HepG2 (cell line): ENCODE measurements around the gene ZNF324B. TPM values are rescaled to one million over a fixed set of nuclear protein-coding genes. Genes with fewer than 3 reads are reported as not detected.
A peak's percentile ranks its signal among the peaks of the same experiment; 100 is the strongest.

Experiments used
- ATAC-seq: fragments of 200-7000 bp; cut with Tn5 transposase; 3 replicates; pipeline ENCODE4 v1.9.1; 2020; ENCODE audit warnings: mild to moderate bottlenecking, moderate library complexity
- BruUV-seq: library from RNA; stranded (reverse); fragments of 400-500 nt; replicated peaks from 2 replicates; lab custom pipeline; 2021; lab: Mats Ljungman, UMichigan
- CTCF ChIA-PET: fragments of 300-600 bp; formaldehyde crosslinking; extraction: SDS; loops from one replicate; lab custom pipeline; 2021; ENCODE audit warnings: low total read pairs, inconsistent platforms, low intra/inter-chr PET ratio; lab: Yijun Ruan, JAX
- POLR2A ChIA-PET: fragments of 350-600 bp; sonication (Branson Sonifier 250); formaldehyde crosslinking; loops from one replicate; lab custom pipeline; 2020; ENCODE audit warnings: antibody characterized with exemption, inconsistent platforms; lab: Yijun Ruan, JAX
- DNase-seq: peaks from one replicate; pipeline ENCODE4 v3.0.0-alpha.2; 2015; ENCODE audit warnings: low spot score
- FAIRE-seq: peaks from 3 replicates; lab custom pipeline; 2011; peaks lifted over from hg19 to GRCh38; lab: Jason Lieb, UNC
- H2AFZ ChIP-seq: one replicate; pipeline ENCODE4 v1.6.1; 2011; ENCODE audit warnings: low read length, inconsistent platforms
- H3K27ac ChIP-seq: fragments of 300-600 bp; 3 replicates; pipeline ENCODE4 v1.8.0; 2011; ENCODE audit warnings: mixed run types, mild to moderate bottlenecking, mixed read lengths, low read length, inconsistent platforms; ENCODE audit not compliant: insufficient read depth; ENCODE audit errors: extremely low read length
- H3K27me3 ChIP-seq, 2 experiments: fragments of 200-600 bp in 1 of 2; 2 replicates in 1 of 2; 3 replicates in 1 of 2; pipeline versions ENCODE4 v1.6.0 to v1.8.0; 2011; ENCODE audit warnings: low read length in 2 of 2, mild to moderate bottlenecking in 2 of 2, moderate library complexity in 2 of 2, inconsistent platforms in 1 of 2; ENCODE audit not compliant: insufficient read depth in 2 of 2, control insufficient read depth in 1 of 2
- H3K36me3 ChIP-seq, 2 experiments: fragments of 200-600 bp in 1 of 2; replicated peaks in 1 of 2; 2 replicates in 1 of 2; 3 replicates in 1 of 2; pipeline versions ENCODE4 v1.5.1 to v1.8.0; 2011; ENCODE audit warnings: low read length in 2 of 2, inconsistent platforms in 1 of 2; ENCODE audit not compliant: insufficient read depth in 2 of 2, control insufficient read depth in 1 of 2
- H3K4me1 ChIP-seq: 2 replicates; pipeline ENCODE4 v1.5.1; 2012; ENCODE audit warnings: low read length, inconsistent platforms; ENCODE audit not compliant: insufficient read depth
- H3K4me2 ChIP-seq: 2 replicates; pipeline ENCODE4 v1.6.0; 2011; ENCODE audit warnings: low read depth, low read length, inconsistent platforms
- H3K4me3 ChIP-seq, 3 experiments: fragments of 200-600 bp in 1 of 3; sonication (generic), shearing (Covaris generic) in 1 of 3; replicated peaks in 1 of 3; 2 replicates each; pipeline ENCODE4 v1.5.1; 2011 to 2016; ENCODE audit warnings: low read length in 3 of 3, inconsistent platforms in 2 of 3, low read depth in 2 of 3, mild to moderate bottlenecking in 2 of 3, control low read depth in 1 of 3, mixed read lengths in 1 of 3; ENCODE audit not compliant: insufficient read depth in 1 of 3
- H3K79me2 ChIP-seq: one replicate; pipeline ENCODE4 v1.6.1; 2011; ENCODE audit warnings: low read length, inconsistent platforms; ENCODE audit not compliant: insufficient read depth
- H3K9ac ChIP-seq: 2 replicates; pipeline ENCODE4 v1.6.0; 2011; ENCODE audit warnings: mild to moderate bottlenecking, low read depth, low read length, inconsistent platforms; ENCODE audit not compliant: insufficient read depth
- H3K9me3 ChIP-seq: 2 replicates; pipeline ENCODE4 v1.5.1; 2012; ENCODE audit warnings: mild to moderate bottlenecking, low read length
- H4K20me1 ChIP-seq: 2 replicates; pipeline ENCODE4 v1.6.0; 2011; ENCODE audit warnings: inconsistent platforms, mild to moderate bottlenecking, low read length, moderate library complexity; ENCODE audit not compliant: insufficient read depth
- FOSL2 ChIP-seq: sonication (generic); formaldehyde crosslinking; IDR thresholded peaks from 2 replicates; pipeline ENCODE4 v1.4.0; 2020; ENCODE audit warnings: missing genetic modification reagents
- FOXA3 ChIP-seq: IDR thresholded peaks from 2 replicates; pipeline ENCODE4 v1.6.1; 2016; ENCODE audit warnings: missing genetic modification reagents, missing compliant biosample characterization
- HOXA3 ChIP-seq: sonication (generic); formaldehyde crosslinking; IDR thresholded peaks from 2 replicates; pipeline ENCODE4 v1.5.0; 2020; ENCODE audit warnings: missing genetic modification reagents
- MBD4 ChIP-seq: IDR thresholded peaks from 2 replicates; pipeline ENCODE4 v1.6.1; 2012; ENCODE audit warnings: low read length, inconsistent platforms, borderline replicate concordance
- POLR2AphosphoS2 ChIP-seq: IDR thresholded peaks from 2 replicates; pipeline ENCODE4 v1.6.1; 2011; ENCODE audit warnings: low read depth, low read length, improper control_type of control experiment
- RBM22 ChIP-seq: fragments of 200-400 bp; formaldehyde crosslinking; optimal IDR thresholded peaks from 2 replicates; pipeline ENCODE3; 2017; ENCODE audit warnings: mild to moderate bottlenecking, low read length, moderate library complexity
- RFX1 ChIP-seq: fragments of 450-650 bp; IDR thresholded peaks from 2 replicates; pipeline ENCODE4 v1.6.1; 2017
- SAP130 ChIP-seq: IDR thresholded peaks from 2 replicates; pipeline ENCODE4 v1.6.1; 2016; ENCODE audit warnings: low read depth
- SRSF4 ChIP-seq: fragments of 200-400 bp; formaldehyde crosslinking; IDR thresholded peaks from one replicate; pipeline ENCODE4 v1.6.1; 2018; ENCODE audit warnings: mild to moderate bottlenecking, low read depth, low read length, moderate library complexity; ENCODE audit not compliant: poor library complexity, severe bottlenecking
- ZNF207 ChIP-seq: fragments of 450-650 bp; IDR thresholded peaks from 2 replicates; pipeline ENCODE4 v1.6.1; 2016; ENCODE audit warnings: antibody characterized with exemption, borderline replicate concordance
- ZNF547 ChIP-seq: sonication (generic); formaldehyde crosslinking; IDR thresholded peaks from 2 replicates; pipeline ENCODE4 v1.5.1; 2020; ENCODE audit warnings: mild to moderate bottlenecking, missing genetic modification reagents
- ZNF570 ChIP-seq: sonication (generic); formaldehyde crosslinking; IDR thresholded peaks from 2 replicates; pipeline ENCODE4 v1.4.0; 2020; ENCODE audit warnings: mild to moderate bottlenecking, missing genetic modification reagents, borderline replicate concordance
- ZNF598 ChIP-seq: sonication (generic); formaldehyde crosslinking; IDR thresholded peaks from 2 replicates; pipeline ENCODE4 v1.5.1; 2020; ENCODE audit warnings: mild to moderate bottlenecking, missing genetic modification reagents, borderline replicate concordance
- ZNF766 ChIP-seq: sonication (generic); formaldehyde crosslinking; IDR thresholded peaks from 2 replicates; pipeline ENCODE4 v1.5.0; 2020; ENCODE audit warnings: missing genetic modification reagents, borderline replicate concordance
- WGBS: methylation state at CpG from one replicate; pipeline ENCODE4 v1.1.6; 2017; ENCODE audit warnings: low lambda C conversion rate; 5-methylcytosine and 5-hydroxymethylcytosine counted together
- in situ Hi-C: cut with HindIII; loops from 2 replicates; pipeline ENCODE4 v1.10.0; 2017; ENCODE audit warnings: low pct_unique_long_range_greater_than_20kb; ENCODE audit not compliant: extremely low pct_ligation_motif_present
- intact Hi-C: fragments of 100-400 bp; cut with micrococcal nuclease; formaldehyde crosslinking; loops from one replicate; pipeline ENCODE4 v1.10.0; 2022; ENCODE audit not compliant: unreplicated experiment
- polyA plus RNA-seq, 8 experiments: library from polyadenylated mRNA; depleted of rRNA in 3 of 8; stranded (reverse) in 7 of 8; unstranded in 1 of 8; fragments of >200 nt; fragmentation: Illumina TruSeq in 4 of 8; extraction: Trizol in 4 of 8; gene quantifications; 2 replicates each; pipeline versions ENCODE4 v1.2.1 to v1.2.3, GENCODE V29; 2011 to 2016; ENCODE audit warnings: low read depth in 4 of 8, missing spikeins in 1 of 8, mixed read lengths in 1 of 8; ENCODE audit not compliant: insufficient read depth in 1 of 8
- total RNA-seq, 5 experiments: library from RNA; depleted of rRNA; stranded (reverse); fragments of >200 nt; fragmentation: Illumina TruSeq; extraction: Trizol; gene quantifications; 2 replicates each; pipeline ENCODE4 v1.2.3, GENCODE V29; 2016; ENCODE audit warnings: low read depth in 1 of 5
- TF ChIP-seq, protein P1 (sequence below): IDR thresholded peaks from 2 replicates; pipeline ENCODE4 v1.6.1; 2016
- TF ChIP-seq, protein P2 (sequence below): IDR thresholded peaks from 2 replicates; pipeline ENCODE4 v1.6.1; 2016; ENCODE audit warnings: low read depth, missing genetic modification reagents, missing compliant biosample characterization

ZNF324B gene
- total and polyA plus RNA-seq, 2 of the 13 experiments (the other 11 are each of a cell fraction or from before 2014, with no cell fraction given), result 0.53 to 3.0 TPM

DNA sequence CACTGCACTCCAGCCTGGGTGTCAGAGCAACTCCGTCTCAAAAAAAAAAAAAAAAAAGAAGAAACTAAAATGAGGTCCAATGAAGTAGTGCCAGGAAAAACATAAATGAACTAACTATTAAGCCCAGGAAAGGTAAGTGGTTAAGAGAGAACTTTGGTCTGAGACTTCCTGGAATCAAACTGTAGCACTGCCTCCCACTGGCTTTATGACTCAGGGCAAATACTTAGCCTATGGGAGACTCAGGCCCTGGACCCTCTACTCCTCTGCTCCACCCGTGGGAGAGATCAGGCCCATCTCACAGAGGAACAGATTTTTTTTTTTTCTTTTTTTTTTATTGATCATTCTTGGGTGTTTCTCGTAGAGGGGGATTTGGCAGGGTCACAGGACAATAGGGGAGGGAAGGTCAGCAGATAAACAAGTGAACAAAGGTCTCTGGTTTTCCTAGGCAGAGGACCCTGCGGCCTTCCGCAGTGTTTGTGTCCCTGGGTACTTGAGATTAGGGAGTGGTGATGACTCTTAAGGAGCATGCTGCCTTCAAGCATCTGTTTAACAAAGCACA lies 47.4 kb upstream of the ZNF324B start (continued):
- TF ChIP-seq SAP130 (peak; percentile 56), FOXA3 (0 out of 2 replicates have a peak, but pooled peaks have one; percentile 13), FOSL2 (CRISPR knock-in tag) (peak; percentile 56; the same call in 1 of the 2 replicates)

DNA sequence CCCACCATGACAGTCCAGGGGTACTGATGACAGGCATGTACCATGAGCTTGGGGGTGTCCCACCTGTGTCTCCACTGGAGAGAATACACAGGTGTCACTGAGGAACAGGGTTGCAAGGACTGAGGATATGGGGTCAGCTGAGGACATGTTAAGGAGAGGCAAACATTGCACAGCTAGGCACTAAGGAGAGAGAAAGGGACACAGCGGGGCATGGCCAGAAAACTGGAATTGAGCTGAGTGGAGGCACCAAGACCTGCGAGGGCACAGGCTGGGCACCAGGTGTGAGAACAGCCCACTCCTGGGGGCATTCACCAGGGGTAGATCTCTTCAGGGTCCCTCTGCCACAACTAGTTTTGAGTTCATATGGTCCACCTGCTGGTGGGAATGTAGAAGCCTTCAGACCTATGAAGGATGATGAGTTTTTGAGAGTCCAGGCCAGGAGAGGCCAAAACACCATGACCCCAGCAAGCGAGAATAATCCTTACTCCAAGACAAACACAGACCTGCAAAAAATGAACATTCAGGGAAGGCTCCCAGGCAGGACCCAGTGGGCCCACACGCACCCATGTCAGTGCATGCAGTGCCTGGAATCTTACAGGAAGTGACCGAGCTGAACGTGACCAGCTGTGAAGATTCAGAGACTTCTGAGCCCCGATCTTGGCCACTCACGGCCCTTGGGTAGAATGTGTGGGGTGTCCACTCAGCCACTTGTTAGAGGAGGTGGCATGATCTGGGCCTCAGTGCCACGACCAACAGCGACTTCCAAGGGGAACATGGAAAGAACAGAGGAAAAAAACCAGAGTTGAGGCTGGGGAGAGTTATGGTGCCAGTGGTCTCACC lies 44.4 kb upstream of the ZNF324B start:
- no TSS peak for BruUV-seq
- DNase-seq (peak; percentile 58), ATAC-seq (peak; percentile 41), FAIRE-seq (peak; percentile 86)
- Histone ChIP-seq H3K9ac (peak overlapping the region; percentile 89), H3K79me2 (peaks cover 23% of the 10 kb centered on the region), H3K4me2 (peak overlapping the region; percentile 93), H3K27me3 (no peaks in the 10 kb centered on the region; a peak in 1 of 5 replicates), H2AFZ (no peak overlapping the region), H4K20me1 (no peaks in the 10 kb centered on the region), H3K4me3 (peak overlapping the region; percentile 89 to 98 (median 95)), H3K36me3 (no peaks in the 10 kb centered on the region), H3K27ac (peak overlapping the region; percentile 85), H3K9me3 (no peaks in the 10 kb centered on the region), H3K4me1 (peaks cover 45% of the 10 kb centered on the region)
- ChIA-PET CTCF (no interaction called here), POLR2A (interaction anchor here (0.6 to 1.3 kb wide), 4 partner anchors 16 to 54 kb away, joined by 3 to 5 read pairs (median 3); partner anchors contain the start of genes A1BG and ZNF497)
- in situ Hi-C loops (no loop called here), intact Hi-C loops (loop anchor here (5.0 kb wide), 3 partner anchors 45 to 80 kb away; partner anchors contain the start of genes ZNF324, ZNF324B and ZSCAN22)
- WGBS, result 18% methylated on average over 10 of the region's 10 CpGs
- TF ChIP-seq RBM22 (peak; percentile 84), HOXA3 (CRISPR knock-in tag) (no peak), ZNF207 (no peak), SRSF4 (no peak), ZNF570 (CRISPR knock-in tag) (no peak), MBD4 (no peak), RFX1 (no peak), POLR2AphosphoS2 (no peak), ZNF598 (CRISPR knock-in tag) (no peak), ZNF766 (0 out of 2 replicates have a peak, but pooled peaks have one; percentile 27), ZNF547 (CRISPR knock-in tag) (no peak)
- TF ChIP-seq, protein P1, sequence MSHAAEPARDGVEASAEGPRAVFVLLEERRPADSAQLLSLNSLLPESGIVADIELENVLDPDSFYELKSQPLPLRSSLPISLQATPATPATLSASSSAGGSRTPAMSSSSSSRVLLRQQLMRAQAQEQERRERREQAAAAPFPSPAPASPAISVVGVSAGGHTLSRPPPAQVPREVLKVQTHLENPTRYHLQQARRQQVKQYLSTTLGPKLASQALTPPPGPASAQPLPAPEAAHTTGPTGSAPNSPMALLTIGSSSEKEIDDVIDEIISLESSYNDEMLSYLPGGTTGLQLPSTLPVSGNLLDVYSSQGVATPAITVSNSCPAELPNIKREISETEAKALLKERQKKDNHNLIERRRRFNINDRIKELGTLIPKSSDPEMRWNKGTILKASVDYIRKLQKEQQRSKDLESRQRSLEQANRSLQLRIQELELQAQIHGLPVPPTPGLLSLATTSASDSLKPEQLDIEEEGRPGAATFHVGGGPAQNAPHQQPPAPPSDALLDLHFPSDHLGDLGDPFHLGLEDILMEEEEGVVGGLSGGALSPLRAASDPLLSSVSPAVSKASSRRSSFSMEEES (CRISPR knock-in tag), result no peak
- TF ChIP-seq, protein P2, sequence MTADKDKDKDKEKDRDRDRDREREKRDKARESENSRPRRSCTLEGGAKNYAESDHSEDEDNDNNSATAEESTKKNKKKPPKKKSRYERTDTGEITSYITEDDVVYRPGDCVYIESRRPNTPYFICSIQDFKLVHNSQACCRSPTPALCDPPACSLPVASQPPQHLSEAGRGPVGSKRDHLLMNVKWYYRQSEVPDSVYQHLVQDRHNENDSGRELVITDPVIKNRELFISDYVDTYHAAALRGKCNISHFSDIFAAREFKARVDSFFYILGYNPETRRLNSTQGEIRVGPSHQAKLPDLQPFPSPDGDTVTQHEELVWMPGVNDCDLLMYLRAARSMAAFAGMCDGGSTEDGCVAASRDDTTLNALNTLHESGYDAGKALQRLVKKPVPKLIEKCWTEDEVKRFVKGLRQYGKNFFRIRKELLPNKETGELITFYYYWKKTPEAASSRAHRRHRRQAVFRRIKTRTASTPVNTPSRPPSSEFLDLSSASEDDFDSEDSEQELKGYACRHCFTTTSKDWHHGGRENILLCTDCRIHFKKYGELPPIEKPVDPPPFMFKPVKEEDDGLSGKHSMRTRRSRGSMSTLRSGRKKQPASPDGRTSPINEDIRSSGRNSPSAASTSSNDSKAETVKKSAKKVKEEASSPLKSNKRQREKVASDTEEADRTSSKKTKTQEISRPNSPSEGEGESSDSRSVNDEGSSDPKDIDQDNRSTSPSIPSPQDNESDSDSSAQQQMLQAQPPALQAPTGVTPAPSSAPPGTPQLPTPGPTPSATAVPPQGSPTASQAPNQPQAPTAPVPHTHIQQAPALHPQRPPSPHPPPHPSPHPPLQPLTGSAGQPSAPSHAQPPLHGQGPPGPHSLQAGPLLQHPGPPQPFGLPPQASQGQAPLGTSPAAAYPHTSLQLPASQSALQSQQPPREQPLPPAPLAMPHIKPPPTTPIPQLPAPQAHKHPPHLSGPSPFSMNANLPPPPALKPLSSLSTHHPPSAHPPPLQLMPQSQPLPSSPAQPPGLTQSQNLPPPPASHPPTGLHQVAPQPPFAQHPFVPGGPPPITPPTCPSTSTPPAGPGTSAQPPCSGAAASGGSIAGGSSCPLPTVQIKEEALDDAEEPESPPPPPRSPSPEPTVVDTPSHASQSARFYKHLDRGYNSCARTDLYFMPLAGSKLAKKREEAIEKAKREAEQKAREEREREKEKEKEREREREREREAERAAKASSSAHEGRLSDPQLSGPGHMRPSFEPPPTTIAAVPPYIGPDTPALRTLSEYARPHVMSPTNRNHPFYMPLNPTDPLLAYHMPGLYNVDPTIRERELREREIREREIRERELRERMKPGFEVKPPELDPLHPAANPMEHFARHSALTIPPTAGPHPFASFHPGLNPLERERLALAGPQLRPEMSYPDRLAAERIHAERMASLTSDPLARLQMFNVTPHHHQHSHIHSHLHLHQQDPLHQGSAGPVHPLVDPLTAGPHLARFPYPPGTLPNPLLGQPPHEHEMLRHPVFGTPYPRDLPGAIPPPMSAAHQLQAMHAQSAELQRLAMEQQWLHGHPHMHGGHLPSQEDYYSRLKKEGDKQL (CRISPR knock-in tag), result no peak
